GM21529 (cell line): ENCODE data around the gene USB1.
"Not testable (repeated sequence)": the region's sequence is repeated elsewhere in the genome, so short reads cannot be mapped to it uniquely, and the experiment has no call there.

Source experiments
- ATAC-seq: cut with Tn5 transposase; IDR thresholded peaks from one replicate; pipeline ENCODE4 v1.9.1; 2021; ENCODE audit not compliant: unreplicated experiment

Gene USB1

DNA sequence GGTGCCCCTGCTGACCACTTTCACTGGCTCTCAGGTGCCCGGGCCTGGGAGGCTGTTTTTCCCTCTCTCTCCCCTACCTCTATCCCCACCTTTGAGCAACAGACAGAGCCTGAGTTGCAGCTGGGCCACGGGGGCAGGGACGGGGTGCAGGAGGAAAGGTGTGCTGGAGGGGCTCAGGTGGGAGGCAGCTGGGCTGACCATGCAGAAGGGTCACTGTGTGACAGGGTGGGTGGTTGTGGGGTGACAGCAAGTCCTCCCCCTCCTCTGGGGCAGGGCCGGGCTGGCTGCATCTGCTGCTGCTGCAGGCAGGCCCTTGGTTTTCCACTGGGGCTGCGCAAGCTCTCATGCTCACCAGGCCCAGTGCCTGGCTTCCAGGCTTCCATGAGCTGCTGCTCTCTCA, 7.3 kb upstream of the USB1 start:
- no peak for ATAC-seq

DNA sequence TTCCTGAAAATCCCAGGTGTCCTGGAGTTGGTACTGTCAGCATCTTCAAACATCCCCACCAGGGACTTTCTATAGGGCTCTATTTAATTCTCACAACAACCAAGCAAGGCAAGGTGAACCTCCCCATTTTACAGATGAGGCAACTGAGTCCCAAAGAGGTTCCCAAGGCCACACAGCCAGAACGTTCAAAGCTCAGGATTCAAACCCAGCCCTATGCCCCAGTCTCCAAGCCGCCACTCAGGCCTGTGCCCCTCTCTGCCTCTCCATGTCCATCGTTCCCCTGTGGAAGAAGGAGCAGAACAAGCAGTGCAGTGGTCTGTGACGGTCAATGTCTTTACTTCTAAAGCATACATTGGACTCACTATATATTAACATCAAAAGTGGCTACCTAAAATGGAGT, 6.8 kb upstream of the USB1 start:
- ATAC-seq, result no peak

DNA sequence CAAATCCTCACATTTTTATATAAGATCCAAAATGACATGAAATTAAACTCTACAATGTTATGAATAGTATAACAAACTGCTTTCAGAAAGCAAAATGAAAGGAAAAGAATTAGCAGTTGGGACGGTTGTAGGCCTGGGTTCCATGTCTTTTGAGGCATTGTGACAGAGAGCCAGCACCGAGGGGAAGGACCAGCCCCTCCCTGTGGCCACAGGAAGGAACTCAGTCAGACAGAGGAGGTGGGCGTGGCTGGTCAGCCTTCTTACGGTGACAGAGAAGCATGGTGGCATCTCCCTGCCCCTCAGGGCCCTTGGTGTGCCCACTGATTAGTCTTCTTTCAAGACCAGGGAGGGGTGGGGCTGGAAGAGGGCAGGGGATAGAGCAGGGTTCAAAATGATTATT, 6.4 kb upstream of the USB1 start:
- ATAC-seq, result peak; percentile 65

DNA sequence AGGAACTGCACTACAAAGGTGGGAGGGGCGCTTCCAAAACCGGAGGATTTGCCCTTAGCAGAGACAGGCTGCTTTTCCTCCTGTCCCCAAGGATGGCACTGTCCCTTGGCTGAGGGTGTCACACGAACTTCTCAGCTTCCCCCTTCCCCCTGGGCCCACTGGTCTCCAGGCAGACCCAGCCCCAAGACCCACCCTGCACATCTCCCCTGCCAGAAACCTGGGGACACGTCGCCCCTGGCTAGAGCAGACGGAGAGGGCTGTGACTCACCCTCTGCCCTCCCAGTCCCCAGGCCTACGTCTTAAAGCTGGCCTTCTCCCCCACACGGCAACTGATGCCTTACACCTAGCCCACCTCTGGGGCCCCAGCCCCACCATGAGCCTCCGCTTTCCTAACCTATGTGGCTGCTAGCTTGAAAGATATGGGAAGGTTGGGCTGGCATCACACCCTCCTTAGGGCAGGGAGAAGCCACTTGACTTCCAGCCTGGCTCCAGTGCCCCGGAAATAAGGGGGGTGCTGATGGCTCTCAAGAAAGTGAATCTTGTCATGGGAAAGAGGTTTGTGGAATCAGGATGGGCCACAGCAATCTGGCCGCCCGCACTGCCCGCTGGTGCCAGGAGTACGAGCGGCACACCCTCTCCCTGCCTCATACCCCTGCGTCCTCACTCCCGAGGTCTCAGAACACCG, 5.3 kb upstream of the USB1 start:
- no peak for ATAC-seq

DNA sequence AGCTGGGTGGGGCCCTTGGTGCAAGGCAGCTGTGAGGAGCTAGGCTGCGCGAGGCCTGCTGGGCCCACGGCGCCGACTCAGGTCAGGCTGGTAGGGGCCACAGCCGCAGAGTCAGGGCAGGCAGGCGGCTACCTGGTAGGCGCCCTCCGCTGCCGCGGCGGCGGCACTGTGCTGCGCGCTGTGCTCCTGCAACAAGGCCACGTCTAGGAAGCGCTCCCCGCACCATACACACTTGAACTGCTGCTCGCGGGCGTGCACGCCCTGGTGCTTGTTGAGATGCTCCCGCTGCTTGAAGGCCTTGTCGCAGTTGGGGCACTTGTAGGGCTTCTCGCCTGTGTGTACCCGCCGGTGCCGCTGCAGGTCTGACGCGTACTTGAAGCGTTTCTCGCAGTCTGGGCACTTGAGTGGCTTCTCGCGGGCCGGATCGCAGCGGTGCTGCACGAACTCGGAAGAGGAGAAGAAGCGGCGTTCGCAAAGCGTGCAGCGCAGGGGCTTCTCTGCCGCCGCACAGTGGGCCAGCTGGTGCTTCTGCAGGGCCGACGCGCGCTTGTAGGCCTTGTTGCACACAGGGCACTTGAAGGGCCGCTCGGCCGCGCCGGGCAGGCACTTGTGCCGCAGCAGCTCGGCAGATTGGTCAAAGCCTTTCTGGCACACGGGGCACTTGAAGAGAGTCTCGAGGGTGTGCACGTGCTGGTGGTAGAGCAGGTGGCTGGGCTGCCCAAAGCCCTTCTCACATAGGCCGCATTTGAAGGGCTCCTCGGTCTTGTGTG, 4.6 kb upstream of the USB1 start:
- ATAC-seq, result no peak

DNA sequence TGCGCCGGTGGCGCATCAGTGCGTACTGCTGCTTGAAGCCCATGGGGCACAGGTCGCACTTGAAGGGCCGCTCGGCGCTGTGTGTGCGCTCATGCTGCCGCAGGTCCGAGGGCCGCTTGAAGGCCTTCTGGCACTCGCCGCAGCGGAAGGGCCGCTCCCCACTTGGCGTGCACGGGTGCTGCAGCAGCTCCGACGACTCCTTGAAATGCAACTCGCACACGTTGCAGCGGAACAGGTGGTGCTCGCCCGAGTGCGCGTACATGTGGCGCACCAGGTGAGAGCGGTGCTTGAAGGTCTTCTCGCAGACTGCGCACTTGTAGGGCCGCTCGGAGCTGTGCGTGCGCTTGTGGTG, 4.1 kb upstream of the USB1 start:
- no peak for ATAC-seq

DNA sequence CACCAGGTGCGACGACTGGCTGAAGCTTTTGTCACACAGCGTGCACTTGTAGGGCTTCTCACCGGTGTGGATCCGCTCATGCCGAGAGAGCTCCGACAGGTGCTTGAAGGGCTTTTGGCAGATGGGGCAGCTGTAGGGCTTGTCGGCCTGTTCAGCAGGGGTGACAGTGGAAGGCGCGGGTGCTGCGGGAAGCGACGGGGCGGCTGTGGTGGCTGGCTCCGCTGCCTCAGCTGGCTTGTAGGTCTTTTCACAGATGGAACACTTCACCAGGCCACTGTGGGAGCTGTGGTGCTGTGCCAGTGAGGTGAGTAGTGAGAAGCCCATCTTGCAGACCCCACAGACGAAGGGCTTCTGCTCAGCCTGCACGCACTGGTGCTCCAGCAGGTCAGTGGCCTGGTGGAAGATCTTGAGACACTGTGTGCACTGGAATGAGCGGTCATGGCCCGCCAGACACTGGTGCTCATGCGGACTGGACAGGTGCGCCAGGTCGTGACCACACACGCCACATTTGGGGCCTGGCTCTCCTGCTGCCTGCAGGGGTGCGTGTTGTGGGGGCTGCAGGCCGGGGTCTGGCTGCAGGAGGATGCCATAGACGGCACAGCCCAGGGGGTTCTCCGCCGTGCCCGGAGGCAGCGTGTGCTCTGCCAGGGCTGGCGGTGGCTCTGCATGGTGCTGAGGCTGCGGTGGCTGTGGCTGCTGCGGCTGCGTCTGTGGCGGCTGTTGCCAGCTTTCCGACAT, 3.5 kb upstream of the USB1 start:
- ATAC-seq, result no peak

DNA sequence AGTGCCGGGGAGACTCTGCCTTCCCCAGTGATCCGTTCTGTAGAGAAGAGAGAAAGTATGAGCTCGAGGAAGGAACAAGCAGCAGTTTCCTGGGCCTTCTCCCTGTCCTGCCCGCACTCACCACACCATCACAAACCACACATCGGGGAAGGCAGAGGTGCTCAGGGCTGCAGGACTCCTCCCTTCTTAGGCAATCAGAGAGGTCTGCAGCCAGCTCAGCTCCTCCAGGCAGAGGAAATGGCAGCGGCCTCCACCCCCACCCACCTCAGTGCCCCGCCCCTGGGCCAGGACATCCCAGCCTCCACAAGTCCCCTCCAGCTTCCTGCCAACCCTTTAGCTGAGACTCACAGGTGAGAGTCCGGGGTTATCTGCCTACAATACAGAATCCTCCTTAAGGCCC, 2.7 kb upstream of the USB1 start:
- no peak for ATAC-seq

DNA sequence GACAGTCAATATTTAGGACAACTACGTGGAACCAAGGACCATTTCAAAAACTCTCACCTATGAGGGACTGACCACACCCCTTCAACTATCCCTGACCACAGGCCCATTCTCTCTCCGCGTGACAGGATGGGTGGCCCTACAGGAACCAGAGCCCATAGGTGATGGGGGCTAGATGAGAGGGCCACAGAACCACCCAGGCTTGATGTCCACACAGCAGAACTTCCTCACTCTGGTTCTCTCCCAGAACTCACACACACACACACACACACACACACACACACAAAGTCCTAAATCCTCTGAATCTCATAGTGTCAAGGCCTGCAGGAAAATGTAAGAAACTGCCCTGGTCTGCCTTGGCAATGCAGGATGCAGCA, 2.2 kb upstream of the USB1 start:
- ATAC-seq, result no peak

DNA sequence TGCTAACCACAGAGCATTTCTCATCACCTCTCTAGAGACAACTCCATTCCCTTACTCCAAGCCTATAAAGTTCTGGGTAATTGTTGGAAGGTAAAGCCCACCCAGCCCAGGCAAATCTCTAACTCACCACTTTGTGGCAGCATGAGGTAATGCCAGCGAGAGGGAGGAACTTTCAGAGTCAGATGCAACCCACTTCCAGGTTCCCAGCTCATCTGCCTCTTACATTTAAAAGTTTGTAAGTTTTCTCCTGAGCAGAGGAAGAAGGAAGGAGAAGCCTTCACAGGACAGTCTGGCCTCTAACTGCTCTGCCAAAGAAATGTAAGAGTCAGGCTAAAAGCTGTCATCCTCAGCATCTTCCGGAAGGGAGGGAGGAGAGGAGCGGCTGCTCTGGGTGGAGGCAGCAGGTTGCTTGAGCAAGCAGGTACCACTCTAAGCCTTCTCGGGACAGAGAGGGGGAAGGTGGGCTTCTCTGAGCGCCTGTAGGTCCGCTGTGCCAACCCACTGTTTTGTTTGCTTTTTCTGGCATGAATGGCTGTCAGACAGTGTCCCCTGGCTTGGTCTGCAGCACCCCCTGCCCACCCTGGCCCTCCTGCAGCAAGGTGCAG, 1.7 kb upstream of the USB1 start:
- ATAC-seq, result no peak

DNA sequence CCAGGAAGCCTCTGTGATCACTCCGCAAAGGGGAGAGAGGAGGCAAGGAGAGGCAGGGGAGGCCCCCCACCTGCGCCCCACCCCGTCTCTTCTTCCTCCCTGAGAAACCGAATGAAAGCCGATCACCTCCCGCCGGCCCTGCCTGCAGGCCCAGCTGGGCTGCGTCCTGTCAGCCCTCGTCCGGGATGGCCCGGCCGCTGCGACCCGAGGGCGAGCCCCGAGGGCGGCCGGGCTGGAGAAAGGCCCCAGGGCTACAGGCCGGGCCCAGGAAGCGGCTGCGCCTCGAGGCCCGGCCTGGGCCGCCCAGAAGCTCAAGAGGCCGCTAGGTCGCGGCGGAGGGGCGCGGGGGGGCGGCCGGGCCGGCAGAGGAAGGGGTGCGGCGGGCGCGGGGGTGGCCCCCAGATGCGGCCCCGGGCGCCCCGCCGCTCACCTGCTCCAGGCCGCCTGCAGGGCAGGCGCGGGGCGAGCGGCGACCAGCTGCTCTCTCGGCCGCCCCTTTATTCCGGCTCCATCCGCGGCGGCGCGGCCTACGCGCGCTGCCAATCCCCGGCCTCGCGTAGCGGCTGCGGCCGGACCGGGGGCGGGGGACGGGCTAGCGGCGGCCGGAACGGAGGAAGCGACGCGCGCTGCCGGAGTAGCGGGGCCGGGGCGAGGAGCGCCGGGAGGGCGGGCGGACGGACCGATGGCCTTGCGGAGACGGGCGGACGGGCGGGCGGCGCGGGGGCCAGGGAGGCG, 1.1 kb upstream of the USB1 start, which contains the start of gene ZNF319:
Gene ZNF319 (minus strand): TSS at position 702 of the 735 bp plus-strand sequence. CDS start 2,407 bp downstream, outside the sequence.
- peak; percentile 22 for ATAC-seq

DNA sequence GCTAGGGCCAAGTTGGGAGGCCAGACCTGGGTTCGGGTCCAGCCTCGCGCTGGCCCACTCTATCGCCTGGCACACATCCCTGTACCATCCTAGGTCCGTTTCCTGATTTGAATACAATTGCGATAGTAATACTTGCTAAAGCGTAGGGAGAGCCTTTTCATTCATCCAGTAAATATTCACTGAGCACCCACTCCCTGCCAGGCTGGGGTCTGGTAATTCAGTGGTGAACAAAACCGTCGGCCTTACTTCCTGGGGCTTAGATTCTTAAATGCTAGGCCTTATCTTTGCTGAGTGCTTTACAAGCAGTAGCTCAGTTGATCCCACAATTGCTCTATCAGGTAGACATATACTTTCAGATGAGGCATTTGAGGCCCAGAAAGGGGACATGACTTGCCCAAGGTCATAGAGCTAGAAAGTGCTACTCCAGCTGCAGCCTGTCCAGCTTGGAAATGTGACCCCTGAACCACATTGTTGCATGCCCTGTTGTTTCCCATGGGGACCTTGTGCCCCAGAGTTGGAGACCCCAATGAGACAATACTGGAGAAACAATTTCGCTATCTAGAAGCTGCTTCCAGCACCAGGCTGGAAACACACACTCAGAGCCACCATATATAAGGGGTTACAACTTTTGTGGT, 691 bp downstream of the USB1 start:
- no peak for ATAC-seq

DNA sequence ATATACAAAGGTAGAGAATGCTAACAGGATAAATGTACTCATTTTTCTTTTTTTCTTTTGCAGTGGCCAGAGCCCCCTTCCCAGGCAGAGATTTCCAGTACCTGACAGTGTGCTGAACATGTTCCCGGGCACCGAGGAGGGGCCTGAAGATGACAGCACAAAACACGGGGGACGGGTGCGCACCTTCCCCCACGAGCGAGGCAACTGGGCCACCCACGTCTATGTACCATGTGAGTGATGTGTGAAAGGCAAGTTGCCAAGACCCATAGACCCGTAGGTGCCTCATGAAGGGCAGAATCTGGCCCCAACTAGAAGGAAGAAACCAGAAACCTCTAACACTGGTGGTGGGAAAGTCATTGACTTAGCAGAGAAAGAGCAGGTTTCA, 1.2 kb downstream of the USB1 start:
- no peak for ATAC-seq

DNA sequence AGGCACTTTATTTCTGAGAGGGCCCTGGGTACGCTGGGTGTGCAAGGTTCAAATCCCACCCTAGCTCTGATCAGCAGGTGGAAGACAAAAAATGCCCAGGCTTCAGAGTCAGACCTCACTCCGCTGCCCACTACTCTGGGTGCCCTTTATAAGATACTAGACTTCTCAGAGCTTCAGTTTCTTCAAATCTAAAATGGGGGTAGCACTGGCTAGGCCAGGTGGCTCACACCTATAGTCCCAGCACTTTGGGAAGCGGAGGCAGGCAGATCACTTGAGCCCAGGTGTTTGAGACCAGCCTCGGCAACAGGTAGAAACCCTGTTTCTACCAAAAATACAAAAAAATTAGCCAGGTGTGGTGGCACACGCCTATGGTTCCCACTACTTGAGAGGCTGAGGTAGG, 1.7 kb downstream of the USB1 start:
- no peak for ATAC-seq

DNA sequence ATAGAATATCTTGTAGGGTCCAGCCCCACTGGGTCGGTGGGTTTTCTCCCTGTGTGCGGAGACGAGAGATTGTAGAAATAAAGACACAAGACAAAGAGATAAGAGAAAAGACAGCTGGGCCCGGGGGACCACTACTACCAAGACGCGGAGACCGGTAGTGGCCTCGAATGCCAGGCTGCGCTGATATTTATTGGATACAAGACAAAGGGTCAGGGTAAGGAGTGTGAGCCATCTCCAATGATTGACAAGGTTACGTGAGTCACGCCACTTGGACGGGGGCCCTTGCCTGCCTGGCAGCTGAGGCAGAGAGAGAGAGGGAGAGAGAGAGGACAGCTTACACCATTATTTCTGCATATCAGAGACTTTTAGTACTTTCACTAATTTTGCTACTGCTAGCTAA, 3.5 kb downstream of the USB1 start:
- ATAC-seq, result not testable (repeated sequence)

DNA sequence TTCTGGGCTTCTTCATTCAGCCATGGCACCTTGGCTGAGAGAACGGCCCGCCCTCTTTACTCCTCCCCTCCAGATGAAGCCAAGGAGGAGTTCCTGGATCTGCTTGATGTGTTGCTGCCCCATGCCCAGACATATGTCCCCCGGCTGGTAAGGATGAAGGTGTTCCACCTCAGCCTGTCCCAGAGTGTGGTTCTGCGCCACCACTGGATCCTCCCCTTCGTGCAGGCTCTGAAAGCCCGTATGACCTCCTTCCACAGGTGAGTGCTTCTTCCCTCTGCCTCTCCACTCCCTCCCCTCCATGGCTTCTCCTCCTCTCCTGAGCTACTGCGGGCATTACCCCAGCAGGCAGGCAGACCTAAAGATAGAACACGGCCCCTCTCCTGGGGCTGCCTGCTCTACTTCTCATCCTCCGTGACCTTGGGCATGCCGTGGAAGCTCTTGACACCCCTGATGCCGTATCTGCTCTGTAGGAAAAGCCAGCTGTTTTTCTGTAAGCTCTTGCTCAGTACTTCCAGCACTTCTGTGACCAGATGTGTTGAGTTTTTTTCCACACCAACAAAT, 8.7 kb downstream of the USB1 start:
- no peak for ATAC-seq

DNA sequence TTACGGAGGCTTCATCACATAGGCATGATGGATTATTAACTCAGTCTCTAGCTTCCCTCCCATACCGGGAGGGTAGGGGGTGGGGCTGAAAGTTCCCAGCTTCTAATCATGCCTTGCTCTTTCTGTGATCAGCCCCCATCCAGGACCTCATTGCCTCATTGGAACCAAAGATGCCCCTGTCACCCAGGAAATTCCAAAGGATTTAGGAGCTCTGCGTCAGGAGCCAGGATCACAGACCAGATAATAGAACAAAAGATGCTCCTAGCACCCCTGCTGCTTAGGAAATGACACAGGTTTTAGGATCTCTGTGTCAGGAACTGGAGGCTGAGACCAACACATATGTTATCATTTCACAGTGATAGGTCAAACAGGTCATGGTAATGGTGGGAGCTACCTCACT, 9.7 kb downstream of the USB1 start:
- ATAC-seq, result no peak

DNA sequence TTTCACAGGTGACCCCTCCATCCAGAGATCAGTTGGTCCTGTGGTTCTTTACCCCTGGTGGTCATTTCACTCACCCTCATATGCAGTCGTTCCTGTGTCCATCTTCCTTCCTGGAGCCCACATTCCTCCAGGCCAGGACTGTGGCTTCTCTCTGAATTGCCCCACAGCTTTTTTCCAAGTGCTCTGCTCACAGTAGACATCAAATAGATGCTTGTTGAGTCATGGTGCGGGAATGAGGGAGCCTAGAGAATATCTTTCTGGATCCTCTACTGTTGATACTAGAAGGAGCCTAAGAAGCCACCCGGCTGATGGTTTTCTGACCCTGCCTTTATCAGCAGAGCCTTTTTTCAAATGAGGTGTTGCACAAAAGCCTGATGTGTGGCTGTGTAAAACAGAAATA, 10.4 kb downstream of the USB1 start:
- ATAC-seq, result no peak

DNA sequence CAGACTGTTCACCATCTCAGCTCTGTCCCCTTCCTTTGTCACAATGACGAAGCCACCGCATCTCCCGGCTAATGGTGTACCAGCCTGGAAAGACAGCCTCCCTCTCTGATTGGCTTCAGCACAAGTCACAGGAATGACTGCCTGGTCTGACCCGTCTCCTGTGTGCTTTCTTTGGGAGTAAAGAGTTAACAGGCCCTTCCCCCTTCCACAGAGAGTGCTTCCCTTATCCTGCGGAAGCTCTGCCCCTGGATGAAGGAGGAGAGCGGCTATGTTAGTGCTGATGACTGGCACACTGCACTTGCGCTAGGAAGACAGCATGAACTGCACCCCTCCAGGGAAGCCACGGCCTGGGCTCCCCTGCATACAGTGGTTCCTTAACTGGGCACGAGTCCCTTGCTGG, 11.3 kb downstream of the USB1 start:
- ATAC-seq, result no peak

DNA sequence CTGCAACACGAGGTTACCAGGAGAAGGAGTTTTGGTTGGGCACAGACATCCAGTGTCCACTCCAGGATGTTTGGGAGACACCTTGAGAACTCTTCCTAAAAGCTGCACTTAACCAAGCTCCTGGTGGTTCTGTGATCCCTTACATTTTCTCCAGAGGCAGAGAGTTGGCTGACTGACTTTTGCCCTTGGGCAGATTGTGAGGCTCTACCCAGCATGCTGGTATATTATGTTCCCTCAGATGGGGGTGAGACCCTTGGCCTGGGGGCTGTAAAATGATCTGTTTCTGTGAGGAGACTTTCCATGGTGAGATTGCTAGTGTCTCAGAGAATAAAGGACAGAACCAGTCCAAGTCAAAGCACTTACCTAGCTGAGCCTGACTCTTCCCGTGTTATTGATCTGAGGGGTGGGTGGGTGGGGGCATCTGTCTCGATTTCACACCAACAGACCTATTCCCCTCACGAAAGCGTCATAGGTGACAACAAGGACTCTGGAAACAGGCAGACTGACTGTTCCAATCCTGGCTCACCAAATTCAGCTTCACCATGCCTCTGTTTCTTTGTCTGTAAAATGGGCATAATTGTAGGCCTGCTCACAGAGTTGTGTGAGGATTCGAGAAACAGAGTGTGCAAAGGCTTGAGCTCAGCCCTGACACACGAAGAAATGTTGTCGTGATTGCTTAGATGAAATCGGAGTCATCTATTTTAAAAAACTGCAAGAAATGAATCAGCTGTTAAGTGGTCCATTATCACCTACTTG, 12.2 kb downstream of the USB1 start:
- no peak for ATAC-seq
